Measurements from ENCODE around the gene ASPA.
"Not testable (repeated sequence)": the region's sequence is repeated elsewhere in the genome, so short reads cannot be mapped to it uniquely, and the experiment has no call there.

Gene ASPA

DNA sequence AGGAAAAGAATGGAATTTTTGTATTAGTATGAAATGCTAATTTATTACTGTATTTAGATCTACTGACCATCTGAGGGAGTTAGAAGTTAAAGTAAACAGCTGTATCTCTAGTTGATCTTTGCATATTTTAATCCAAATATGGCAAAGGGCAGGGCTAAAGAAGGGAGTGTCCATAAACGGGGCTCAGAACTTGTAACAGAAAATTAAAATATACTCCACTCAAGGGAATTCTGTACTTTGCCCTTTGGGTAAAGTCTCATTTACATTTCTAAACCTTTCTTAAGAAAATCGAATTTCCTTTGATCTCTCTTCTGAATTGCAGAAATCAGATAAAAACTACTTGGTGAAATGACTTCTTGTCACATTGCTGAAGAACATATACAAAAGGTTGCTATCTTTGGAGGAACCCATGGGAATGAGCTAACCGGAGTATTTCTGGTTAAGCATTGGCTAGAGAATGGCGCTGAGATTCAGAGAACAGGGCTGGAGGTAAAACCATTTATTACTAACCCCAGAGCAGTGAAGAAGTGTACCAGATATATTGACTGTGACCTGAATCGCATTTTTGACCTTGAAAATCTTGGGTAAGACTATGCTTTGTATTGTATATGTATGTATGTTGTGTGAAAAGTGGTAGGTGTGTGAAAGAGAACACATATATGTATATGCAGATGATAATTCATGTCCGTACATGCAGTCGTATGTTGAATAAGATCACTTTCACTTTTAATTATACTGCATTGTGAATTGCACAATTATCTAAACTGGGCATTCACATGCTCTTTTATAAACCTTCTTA is at the start of gene ASPA:
ASPA (plus strand) TSS at position 186 of the 799 bp plus-strand sequence; CDS start at position 349, 163 bp downstream.
- Histone ChIP-seq H3K27me3 (ENCODE audit: control insufficient read depth, low read length) (peaks cover 10% of the 10 kb centered on the region), H4K20me1 (ENCODE audit: control insufficient read depth, insufficient read depth, low read depth, low read length) (no peaks in the 10 kb centered on the region), H3K79me2 (ENCODE audit: control insufficient read depth, low read length) (no peaks in the 10 kb centered on the region), H3K4me1 (ENCODE audit: control insufficient read depth, low read length) (no peaks in the 10 kb centered on the region), H3K36me3 (ENCODE audit: control insufficient read depth, low read length) (no peaks in the 10 kb centered on the region), H3K9me2 (replicated peaks; ENCODE audit: control insufficient read depth, low read length) (no peaks in the 10 kb centered on the region), H3K4me3 (ENCODE audit: low read length) (no peak within 1 kb of the TSS), H3K27ac (ENCODE audit: low read depth, low read length) (no peak within 1 kb of the TSS), H3K4me2 (ENCODE audit: low read length) (no peak within 1 kb of the TSS), H3K9me3 (ENCODE audit: control insufficient read depth, insufficient read depth, low read length) (no peaks in the 10 kb centered on the region), H3F3A (ENCODE audit: control insufficient read depth, insufficient read depth) (no peaks in the 10 kb centered on the region)
- TF ChIP-seq EZH2phosphoT487 (IDR thresholded peaks at IDR 0.05; ENCODE audit: borderline replicate concordance, low read length), result no peak
- TF ChIP-seq, protein P1, sequence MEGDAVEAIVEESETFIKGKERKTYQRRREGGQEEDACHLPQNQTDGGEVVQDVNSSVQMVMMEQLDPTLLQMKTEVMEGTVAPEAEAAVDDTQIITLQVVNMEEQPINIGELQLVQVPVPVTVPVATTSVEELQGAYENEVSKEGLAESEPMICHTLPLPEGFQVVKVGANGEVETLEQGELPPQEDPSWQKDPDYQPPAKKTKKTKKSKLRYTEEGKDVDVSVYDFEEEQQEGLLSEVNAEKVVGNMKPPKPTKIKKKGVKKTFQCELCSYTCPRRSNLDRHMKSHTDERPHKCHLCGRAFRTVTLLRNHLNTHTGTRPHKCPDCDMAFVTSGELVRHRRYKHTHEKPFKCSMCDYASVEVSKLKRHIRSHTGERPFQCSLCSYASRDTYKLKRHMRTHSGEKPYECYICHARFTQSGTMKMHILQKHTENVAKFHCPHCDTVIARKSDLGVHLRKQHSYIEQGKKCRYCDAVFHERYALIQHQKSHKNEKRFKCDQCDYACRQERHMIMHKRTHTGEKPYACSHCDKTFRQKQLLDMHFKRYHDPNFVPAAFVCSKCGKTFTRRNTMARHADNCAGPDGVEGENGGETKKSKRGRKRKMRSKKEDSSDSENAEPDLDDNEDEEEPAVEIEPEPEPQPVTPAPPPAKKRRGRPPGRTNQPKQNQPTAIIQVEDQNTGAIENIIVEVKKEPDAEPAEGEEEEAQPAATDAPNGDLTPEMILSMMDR (IDR thresholded peaks at IDR 0.05; ENCODE audit: low read depth, low read length, poor library complexity, severe bottlenecking), result no peak

DNA sequence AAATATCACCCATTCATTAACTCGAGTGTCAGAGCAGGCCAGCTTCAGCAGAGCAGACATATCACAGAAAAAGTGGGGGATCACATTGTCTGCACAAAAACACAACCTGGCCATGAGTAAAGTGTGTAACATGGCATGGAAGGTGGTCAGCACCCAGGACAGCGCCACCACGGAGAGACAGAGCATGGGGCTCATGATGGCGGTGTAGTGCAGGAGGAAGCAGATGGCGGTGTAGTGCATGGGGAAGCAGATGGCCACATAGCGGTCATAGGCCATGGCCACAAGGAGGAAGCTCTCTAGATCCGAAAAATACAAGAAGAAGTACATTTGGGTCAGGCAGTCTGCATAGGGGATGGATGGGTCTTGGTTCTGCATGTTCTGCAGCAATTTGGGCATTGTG is 42.6 kb upstream of the ASPA start:
- H3K27me3 ChIP-seq (ENCODE audit: control insufficient read depth, low read length); H3K36me3 ChIP-seq (ENCODE audit: control insufficient read depth, low read length); H3F3A ChIP-seq (ENCODE audit: control insufficient read depth, insufficient read depth); H4K20me1 ChIP-seq (ENCODE audit: control insufficient read depth, insufficient read depth, low read depth, low read length); H3K27ac ChIP-seq (ENCODE audit: low read depth, low read length); H3K4me1 ChIP-seq (ENCODE audit: control insufficient read depth, low read length); H3K9me2 ChIP-seq (replicated peaks; ENCODE audit: control insufficient read depth, low read length); H3K4me2 ChIP-seq (ENCODE audit: low read length); H3K9me3 ChIP-seq (ENCODE audit: control insufficient read depth, insufficient read depth, low read length); H3K4me3 ChIP-seq (ENCODE audit: low read length); H3K79me2 ChIP-seq (ENCODE audit: control insufficient read depth, low read length): not testable (repeated sequence)

DNA sequence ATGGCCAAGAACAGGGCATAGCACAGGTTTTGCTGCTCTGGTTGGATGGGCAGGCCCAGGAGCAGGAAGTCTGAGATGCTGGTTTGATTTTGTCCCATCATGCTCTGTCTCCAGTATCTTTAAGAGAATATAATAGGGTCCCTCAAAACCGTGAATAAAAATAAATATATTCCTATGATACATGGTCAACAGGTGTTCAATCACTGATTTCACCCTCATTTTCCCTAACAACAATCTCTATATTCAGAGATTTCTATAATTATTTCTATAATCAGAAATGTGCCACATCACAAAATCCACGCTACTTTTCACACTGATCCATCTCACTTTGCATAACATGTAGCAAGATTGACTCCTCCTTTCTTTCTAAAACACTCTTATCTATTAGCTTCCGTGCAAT is 42.1 kb upstream of the ASPA start, which contains the start of gene OR1E2:
OR1E2 (minus strand) TSS at position 101 of the 400 bp plus-strand sequence; CDS start at position 101, 0 bp downstream.
- no peaks in the 10 kb centered on the region for H3F3A ChIP-seq (ENCODE audit: control insufficient read depth, insufficient read depth)
- H3K4me3 ChIP-seq (ENCODE audit: low read length), result no peak within 1 kb of the TSS
- no peaks in the 10 kb centered on the region for H3K36me3 ChIP-seq (ENCODE audit: control insufficient read depth, low read length)
- H4K20me1 ChIP-seq (ENCODE audit: control insufficient read depth, insufficient read depth, low read depth, low read length), result no peaks in the 10 kb centered on the region
- no peaks in the 10 kb centered on the region for H3K27me3 ChIP-seq (ENCODE audit: control insufficient read depth, low read length)
- H3K9me2 ChIP-seq (replicated peaks; ENCODE audit: control insufficient read depth, low read length), result no peaks in the 10 kb centered on the region
- no peak for TF ChIP-seq EZH2phosphoT487 (IDR thresholded peaks at IDR 0.05; ENCODE audit: borderline replicate concordance, low read length)
- TF ChIP-seq, protein P1 (IDR thresholded peaks at IDR 0.05; ENCODE audit: low read depth, low read length, poor library complexity, severe bottlenecking), result no peak
- H3K4me2 ChIP-seq (ENCODE audit: low read length), result no peak within 1 kb of the TSS
- H3K9me3 ChIP-seq (ENCODE audit: control insufficient read depth, insufficient read depth, low read length), result no peaks in the 10 kb centered on the region
- H3K79me2 ChIP-seq (ENCODE audit: control insufficient read depth, low read length), result no peaks in the 10 kb centered on the region
- H3K27ac ChIP-seq (ENCODE audit: low read depth, low read length), result no peak within 1 kb of the TSS
- no peaks in the 10 kb centered on the region for H3K4me1 ChIP-seq (ENCODE audit: control insufficient read depth, low read length)

DNA sequence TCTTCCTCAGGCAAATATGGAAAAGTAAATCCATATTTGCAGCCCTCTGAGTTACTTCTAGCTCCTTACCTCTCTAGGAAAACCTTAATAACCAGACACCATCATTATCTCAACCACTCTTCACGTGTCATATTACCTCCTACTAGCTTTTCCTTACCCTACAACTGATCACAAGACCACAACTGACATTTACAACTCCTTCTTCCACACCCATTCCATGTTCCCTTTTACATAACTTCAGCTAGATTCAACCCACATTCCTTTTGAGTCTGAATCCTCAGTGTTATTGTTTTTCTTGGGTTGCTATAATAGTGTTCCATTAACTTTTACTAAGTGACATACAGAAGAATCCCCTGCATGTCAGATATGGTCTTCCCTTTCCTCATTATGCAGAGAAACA is 37.4 kb upstream of the ASPA start:
- Histone ChIP-seq H3K27me3 (ENCODE audit: control insufficient read depth, low read length) (peaks cover 2% of the 10 kb centered on the region; the same call in 1 of the 2 replicates), H3F3A (ENCODE audit: control insufficient read depth, insufficient read depth) (no peaks in the 10 kb centered on the region), H3K9me2 (replicated peaks; ENCODE audit: control insufficient read depth, low read length) (no peaks in the 10 kb centered on the region), H3K4me2 (ENCODE audit: low read length) (no peak overlapping the region), H3K4me1 (ENCODE audit: control insufficient read depth, low read length) (no peaks in the 10 kb centered on the region), H3K36me3 (ENCODE audit: control insufficient read depth, low read length) (no peaks in the 10 kb centered on the region), H3K27ac (ENCODE audit: low read depth, low read length) (no peak overlapping the region), H3K9me3 (ENCODE audit: control insufficient read depth, insufficient read depth, low read length) (no peaks in the 10 kb centered on the region), H4K20me1 (ENCODE audit: control insufficient read depth, insufficient read depth, low read depth, low read length) (no peaks in the 10 kb centered on the region), H3K79me2 (ENCODE audit: control insufficient read depth, low read length) (no peaks in the 10 kb centered on the region), H3K4me3 (ENCODE audit: low read length) (no peak overlapping the region)
- no peak for TF ChIP-seq EZH2phosphoT487 (IDR thresholded peaks at IDR 0.05; ENCODE audit: borderline replicate concordance, low read length)
- TF ChIP-seq, protein P1 (IDR thresholded peaks at IDR 0.05; ENCODE audit: low read depth, low read length, poor library complexity, severe bottlenecking), result no peak
